Prostate gland (tissue), 2 donors: ENCODE data around the gene ATF6B. TPM values are rescaled to one million over a fixed set of nuclear protein-coding genes. Genes with fewer than 3 reads are reported as not detected.

Experiments used
- DNase-seq: peaks from one replicate; pipeline ENCODE4 v3.0.0-alpha.2; 2019; ENCODE audit warnings: low spot score
- H3K27ac ChIP-seq, 2 donors: fragments of 200-600 bp; sonication (generic); 2 replicates each; pipeline ENCODE4 v1.5.1; 2017 to 2019
- H3K27me3 ChIP-seq: fragments of 200-600 bp; sonication (generic); replicated peaks from 2 replicates; pipeline ENCODE4 v1.5.1; 2019; ENCODE audit not compliant: insufficient read depth
- H3K36me3 ChIP-seq, 2 donors: fragments of 200-600 bp; sonication (generic); 1 replicate in 1 of 2; 2 replicates in 1 of 2; pipeline versions ENCODE4 v1.5.1 to v1.8.1; 2017 to 2019
- H3K4me1 ChIP-seq: fragments of 200-600 bp; sonication (generic); replicated peaks from 2 replicates; pipeline ENCODE4 v1.5.1; 2019
- H3K4me3 ChIP-seq, 2 donors: fragments of 200-600 bp; sonication (generic); 2 replicates each; pipeline ENCODE4 v1.5.1; 2017 to 2019
- H3K9me3 ChIP-seq: fragments of 200-600 bp; sonication (generic); 2 replicates; pipeline ENCODE4 v1.5.1; 2017
- CTCF ChIP-seq, 4 experiments: fragments of 200-600 bp in 2 of 4; fragments of 450-650 bp in 2 of 4; sonication (generic) in 2 of 4; IDR thresholded peaks; 1 replicate in 3 of 4; 2 replicates in 1 of 4; pipeline ENCODE4 v1.5.1; 2016 to 2019; ENCODE audit warnings: antibody characterized with exemption in 4 of 4, mild to moderate bottlenecking in 2 of 4, moderate library complexity in 2 of 4
- POLR2A ChIP-seq: fragments of 450-650 bp; IDR thresholded peaks from one replicate; pipeline ENCODE4 v1.6.1; 2016; ENCODE audit warnings: antibody characterized with exemption, mild to moderate bottlenecking
- POLR2AphosphoS5 ChIP-seq: sonication (generic); formaldehyde crosslinking; IDR thresholded peaks from one replicate; pipeline ENCODE4 v1.6.1; 2017; ENCODE audit warnings: antibody characterized with exemption
- WGBS: methylation state at CpG from one replicate; pipeline ENCODE4 v1.1.5; 2018; 5-methylcytosine and 5-hydroxymethylcytosine counted together
- intact Hi-C: fragments of 100-400 bp; cut with DNase I; formaldehyde crosslinking; loops from one replicate; pipeline ENCODE4 v1.14.2; 2022
- total RNA-seq, 2 donors: library from RNA; depleted of rRNA; stranded (reverse); fragments of >200 nt; gene quantifications; one replicate each; pipeline ENCODE4 v1.1.0, GENCODE V29; 2016

Gene ATF6B
- total RNA-seq, 2 donors from 2014 or later = 70.6 to 132 TPM

- 42% methylated on average over 12 of the region's 12 CpGs for WGBS
- no peak overlapping the region for H3K27ac ChIP-seq
- intact Hi-C loops = no loop called here
These were observed 51.7 kb downstream of the ATF6B start for GRCh38 chr6:32076321-32076809.

GRCh38 chr6:32075781-32076180, 52.3 kb downstream of the ATF6B start:
- no peaks in the 10 kb centered on the region for H3K4me1 ChIP-seq
- no peak for DNase-seq
- H3K36me3 ChIP-seq = no peaks in the 10 kb centered on the region
- WGBS = 66% methylated on average over 3 of the region's 3 CpGs
- no peak overlapping the region for H3K4me3 ChIP-seq
- TF ChIP-seq POLR2AphosphoS5 (no peak), CTCF (IDR thresholded peaks at IDR 0.05) (no peak), POLR2A (no peak)
- H3K27ac ChIP-seq = no peak overlapping the region
- H3K27me3 ChIP-seq = no peaks in the 10 kb centered on the region
- no peaks in the 10 kb centered on the region for H3K9me3 ChIP-seq
- intact Hi-C loops = no loop called here

More at GRCh38 chr6:32076321-32076809, 51.7 kb downstream of the ATF6B start:
- TF ChIP-seq POLR2A (no peak), POLR2AphosphoS5 (no peak), CTCF (IDR thresholded peaks at IDR 0.05) (no peak)
- Histone ChIP-seq H3K36me3 (no peaks in the 10 kb centered on the region), H3K27me3 (no peaks in the 10 kb centered on the region), H3K4me1 (no peaks in the 10 kb centered on the region), H3K4me3 (no peak overlapping the region), H3K9me3 (no peaks in the 10 kb centered on the region)
- no peak for DNase-seq

GRCh38 chr6:32074996-32075532, 53.0 kb downstream of the ATF6B start:
- no peak for DNase-seq
- H3K36me3 ChIP-seq = no peaks in the 10 kb centered on the region
- no peak for TF ChIP-seq POLR2AphosphoS5
- no peak for TF ChIP-seq POLR2A
- no peak for TF ChIP-seq CTCF (IDR thresholded peaks at IDR 0.05)
- H3K4me3 ChIP-seq = no peak overlapping the region
- H3K4me1 ChIP-seq = no peaks in the 10 kb centered on the region
- no peaks in the 10 kb centered on the region for H3K27me3 ChIP-seq
- no peak overlapping the region for H3K27ac ChIP-seq
- intact Hi-C loops = no loop called here
- H3K9me3 ChIP-seq = no peaks in the 10 kb centered on the region
- 93% methylated on average over 8 of the region's 8 CpGs for WGBS

- no peak for DNase-seq
- no peak overlapping the region for H3K4me3 ChIP-seq
- 97% methylated on average over 10 of the region's 10 CpGs for WGBS
- no peaks in the 10 kb centered on the region for H3K4me1 ChIP-seq
- no peaks in the 10 kb centered on the region for H3K36me3 ChIP-seq
- intact Hi-C loops = no loop called here
- H3K27ac ChIP-seq = no peak overlapping the region
- TF ChIP-seq POLR2AphosphoS5 = no peak
- no peak for TF ChIP-seq CTCF (IDR thresholded peaks at IDR 0.05)
- TF ChIP-seq POLR2A = no peak
- no peaks in the 10 kb centered on the region for H3K27me3 ChIP-seq
- H3K9me3 ChIP-seq = no peaks in the 10 kb centered on the region
These were observed 54.4 kb downstream of the ATF6B start for GRCh38 chr6:32073613-32074012.

- H3K36me3 ChIP-seq = no peaks in the 10 kb centered on the region
- TF ChIP-seq POLR2AphosphoS5 (no peak), POLR2A (no peak), CTCF (IDR thresholded peaks at IDR 0.05) (no peak)
- no peak overlapping the region for H3K27ac ChIP-seq
These were observed 54.9 kb downstream of the ATF6B start for GRCh38 chr6:32073101-32073500.

More at GRCh38 chr6:32073101-32073500, 54.9 kb downstream of the ATF6B start:
- Histone ChIP-seq H3K27me3 (no peaks in the 10 kb centered on the region), H3K4me3 (no peak overlapping the region), H3K9me3 (no peaks in the 10 kb centered on the region), H3K4me1 (no peaks in the 10 kb centered on the region)
- intact Hi-C loops = no loop called here
- DNase-seq = no peak
- 93% methylated on average over 3 of the region's 3 CpGs for whole genome bisulfite sequencing
